H9 (cell line): Measurements from ENCODE around the gene PLEKHA7. TPM values are rescaled to one million over a fixed set of nuclear protein-coding genes. Genes with fewer than 3 reads are reported as not detected.

ENCODE experiments used
- DNase-seq: peaks from one replicate; pipeline ENCODE4 v3.0.0-alpha.2; 2017
- H2AFZ ChIP-seq: one replicate; pipeline ENCODE4 v1.6.1; 2013; ENCODE audit warnings: mild to moderate bottlenecking, low read length, control low read depth, moderate library complexity
- H2AK5ac ChIP-seq: 2 replicates; pipeline ENCODE4 v1.6.1; 2013; ENCODE audit warnings: low read length, control low read depth, mixed read lengths; ENCODE audit not compliant: insufficient read length
- H2BK120ac ChIP-seq: one replicate; pipeline ENCODE4 v1.6.1; 2013; ENCODE audit warnings: low read depth, mild to moderate bottlenecking, low read length, control low read depth, inconsistent platforms; ENCODE audit not compliant: poor library complexity, severe bottlenecking
- H2BK12ac ChIP-seq: 2 replicates; pipeline ENCODE4 v1.6.1; 2013; ENCODE audit warnings: low read length, control low read depth, mixed read lengths, low read depth; ENCODE audit not compliant: insufficient read length
- H2BK15ac ChIP-seq: 2 replicates; pipeline ENCODE4 v1.6.1; 2013; ENCODE audit warnings: low read depth, low read length, control low read depth
- H2BK20ac ChIP-seq: one replicate; pipeline ENCODE4 v1.6.1; 2013; ENCODE audit warnings: low read depth, mild to moderate bottlenecking, low read length, control low read depth, inconsistent platforms; ENCODE audit not compliant: poor library complexity, severe bottlenecking
- H2BK5ac ChIP-seq: 2 replicates; pipeline ENCODE4 v1.6.1; 2013; ENCODE audit warnings: low read length, control low read depth, mixed read lengths; ENCODE audit not compliant: insufficient read length
- H3K14ac ChIP-seq: 2 replicates; pipeline ENCODE4 v1.6.1; 2013; ENCODE audit warnings: low read length, control low read depth; ENCODE audit not compliant: insufficient read depth
- H3K18ac ChIP-seq: 2 replicates; pipeline ENCODE4 v1.6.1; 2013; ENCODE audit warnings: low read depth, mild to moderate bottlenecking, mixed read lengths, low read length, control low read depth; ENCODE audit not compliant: insufficient read length
- H3K23ac ChIP-seq: 2 replicates; pipeline ENCODE4 v1.6.1; 2013; ENCODE audit warnings: low read length, control low read depth, mixed read lengths, low read depth; ENCODE audit not compliant: insufficient read length
- H3K23me2 ChIP-seq: 2 replicates; pipeline ENCODE4 v1.6.1; 2013; ENCODE audit warnings: low read depth, mild to moderate bottlenecking, mixed read lengths, low read length, control low read depth; ENCODE audit not compliant: insufficient read length, poor library complexity, severe bottlenecking
- H3K27ac ChIP-seq: 2 replicates; pipeline ENCODE4 v1.5.1; 2013; ENCODE audit warnings: low read length, control low read depth, mixed read lengths, low read depth; ENCODE audit not compliant: insufficient read length
- H3K27me3 ChIP-seq: 2 replicates; pipeline ENCODE4 v1.6.1; 2013; ENCODE audit warnings: low read length, control low read depth, inconsistent platforms; ENCODE audit not compliant: insufficient read depth
- H3K4ac ChIP-seq: 2 replicates; pipeline ENCODE4 v1.6.1; 2013; ENCODE audit warnings: low read depth, mild to moderate bottlenecking, control low read depth, inconsistent platforms, low read length, moderate library complexity
- H3K4me1 ChIP-seq: 2 replicates; pipeline ENCODE4 v1.6.1; 2013; ENCODE audit warnings: low read length, control low read depth, inconsistent platforms; ENCODE audit not compliant: insufficient read depth
- H3K4me2 ChIP-seq: 2 replicates; pipeline ENCODE4 v1.6.1; 2013; ENCODE audit warnings: low read length, control low read depth, mixed read lengths; ENCODE audit not compliant: insufficient read length, insufficient read depth
- H3K56ac ChIP-seq: 2 replicates; pipeline ENCODE4 v1.6.1; 2013; ENCODE audit warnings: low read depth, mild to moderate bottlenecking, mixed read lengths, low read length, control low read depth; ENCODE audit not compliant: insufficient read length
- H3K79me1 ChIP-seq: 2 replicates; pipeline ENCODE4 v1.6.1; 2013; ENCODE audit warnings: low read depth, mild to moderate bottlenecking, moderate library complexity, low read length, control low read depth, inconsistent platforms; ENCODE audit not compliant: insufficient read depth, poor library complexity, severe bottlenecking
- H3K79me2 ChIP-seq: 2 replicates; pipeline ENCODE4 v1.6.1; 2013; ENCODE audit warnings: low read length, control low read depth, inconsistent platforms; ENCODE audit not compliant: insufficient read depth
- H3K9ac ChIP-seq: 2 replicates; pipeline ENCODE4 v1.6.1; 2013; ENCODE audit warnings: low read length, control low read depth, mixed read lengths; ENCODE audit not compliant: insufficient read length; ENCODE audit errors: extremely low read depth
- H3K9me3 ChIP-seq: one replicate; pipeline ENCODE4 v1.6.1; 2013; ENCODE audit warnings: low read depth, low read length, inconsistent platforms; ENCODE audit not compliant: control insufficient read depth
- H3T11ph ChIP-seq: one replicate; pipeline ENCODE4 v1.6.1; 2013; ENCODE audit warnings: mild to moderate bottlenecking, low read length, control low read depth, inconsistent platforms
- H4K20me1 ChIP-seq: one replicate; pipeline ENCODE4 v1.6.1; 2013; ENCODE audit not compliant: control insufficient read depth, insufficient read length, insufficient read depth
- H4K5ac ChIP-seq: 2 replicates; pipeline ENCODE4 v1.6.1; 2013; ENCODE audit warnings: low read depth, mild to moderate bottlenecking, mixed read lengths, low read length, control low read depth; ENCODE audit not compliant: insufficient read length
- H4K8ac ChIP-seq: replicated peaks from 2 replicates; pipeline ENCODE4 v1.6.1; 2013; ENCODE audit warnings: low read length, control low read depth, mixed read lengths, low read depth; ENCODE audit not compliant: insufficient read length
- H4K91ac ChIP-seq: 2 replicates; pipeline ENCODE4 v1.6.1; 2013; ENCODE audit warnings: low read depth, mild to moderate bottlenecking, moderate library complexity, mixed read lengths, low read length, control low read depth; ENCODE audit not compliant: insufficient read length
- H3K27ac Mint-ChIP-seq, 3 experiments: 2 replicates in 2 of 3; 3 replicates in 1 of 3; pipeline ENCODE4 v1.8.0; 2020 to 2021; ENCODE audit warnings: mixed read lengths in 3 of 3, mild to moderate bottlenecking in 1 of 3, moderate library complexity in 1 of 3
- H3K27me3 Mint-ChIP-seq: 2 replicates; pipeline ENCODE4 v1.8.0; 2021; ENCODE audit warnings: low read depth, mild to moderate bottlenecking, moderate library complexity, mixed read lengths
- H3K36me3 Mint-ChIP-seq, 3 experiments: 2 replicates in 2 of 3; 3 replicates in 1 of 3; pipeline ENCODE4 v1.8.0; 2020 to 2021; ENCODE audit warnings: low read depth in 3 of 3, mixed read lengths in 3 of 3; ENCODE audit not compliant: insufficient read depth in 1 of 3
- H3K4me1 Mint-ChIP-seq, 2 experiments: 2 replicates each; pipeline ENCODE4 v1.8.0; 2020; ENCODE audit warnings: mixed read lengths in 2 of 2
- H3K4me3 Mint-ChIP-seq, 2 experiments: 2 replicates in 1 of 2; 3 replicates in 1 of 2; pipeline ENCODE4 v1.8.0; 2020 to 2021; ENCODE audit warnings: mild to moderate bottlenecking in 2 of 2, mixed read lengths in 2 of 2, moderate library complexity in 1 of 2
- H3K9me3 Mint-ChIP-seq, 2 experiments: 2 replicates in 1 of 2; 3 replicates in 1 of 2; pipeline ENCODE4 v1.8.0; 2020; ENCODE audit warnings: mild to moderate bottlenecking in 2 of 2, mixed read lengths in 2 of 2, moderate library complexity in 1 of 2
- CTCF ChIP-seq: fragments of 200-600 bp; sonication (generic); conservative IDR thresholded peaks from 3 replicates; pipeline ENCODE4 v1.8.0; 2021; ENCODE audit warnings: antibody characterized with exemption, mild to moderate bottlenecking
- total RNA-seq: library from RNA; stranded (reverse); gene quantifications from 2 replicates; pipeline ENCODE4 v1.2.1, GENCODE V29; 2021

Gene PLEKHA7
- total RNA-seq, 1 experiment from 2014 or later: 21.0 TPM

GRCh38 chr11:16800382-16800781 lies 213.8 kb downstream of the PLEKHA7 start:
- no peak overlapping the region for H3T11ph ChIP-seq
- Mint-ChIP-seq H3K4me1 (peaks cover 0 to 7% of the 10 kb centered on the region in 2 experiments; a peak in 1 of 4 replicates), H3K4me3 (no peak overlapping the region), H3K36me3 (peaks cover 0 to 30% (median 12%) of the 10 kb centered on the region in 3 experiments; a peak in 5 of 7 replicates), H3K27me3 (no peaks in the 10 kb centered on the region), H3K9me3 (no peaks in the 10 kb centered on the region), H3K27ac (0 out of 7 replicates have a peak overlapping the region, but pooled peaks of 1 of the 3 experiments have one; percentile 28)
- no peak overlapping the region for H4K91ac ChIP-seq
- H2BK15ac ChIP-seq: no peak overlapping the region
- H3K18ac ChIP-seq: no peak overlapping the region
- no peak overlapping the region for H4K5ac ChIP-seq
- no peak overlapping the region for H3K9ac ChIP-seq
- no peak overlapping the region for H2AK5ac ChIP-seq
- H3K27me3 ChIP-seq: no peaks in the 10 kb centered on the region; the same call in 1 of the 2 replicates
- H3K27ac ChIP-seq: no peak overlapping the region
- H2BK5ac ChIP-seq: no peak overlapping the region
- no peak overlapping the region for H2BK120ac ChIP-seq
- no peak for DNase-seq
- no peak overlapping the region for H3K4ac ChIP-seq
- TF ChIP-seq CTCF: no peak
- no peaks in the 10 kb centered on the region for H3K9me3 ChIP-seq
- H2BK12ac ChIP-seq: no peak overlapping the region
- H3K23ac ChIP-seq: no peak overlapping the region
- no peak overlapping the region for H2AFZ ChIP-seq
- H3K79me2 ChIP-seq: no peaks in the 10 kb centered on the region
- no peaks in the 10 kb centered on the region for H3K79me1 ChIP-seq
- H4K8ac ChIP-seq: no peak overlapping the region
- no peak overlapping the region for H3K56ac ChIP-seq
- no peaks in the 10 kb centered on the region for H4K20me1 ChIP-seq
- no peaks in the 10 kb centered on the region for H3K23me2 ChIP-seq
- no peak overlapping the region for H3K4me2 ChIP-seq
- no peaks in the 10 kb centered on the region for H3K4me1 ChIP-seq
- no peak overlapping the region for H2BK20ac ChIP-seq
- H3K14ac ChIP-seq: no peak overlapping the region
